LNCAP (cell line): ENCODE results near the gene PPP1R12B.

Source experiments
- CTCF ChIP-seq: fragments of 450-650 bp; IDR thresholded peaks from 2 replicates; pipeline ENCODE4 v1.5.1; 2017; ENCODE audit warnings: mild to moderate bottlenecking

PPP1R12B gene

GRCh38 chr1:202323731-202324130 is 24.8 kb upstream of the PPP1R12B start:
- TF ChIP-seq CTCF = no peak

- TF ChIP-seq CTCF = no peak
These were observed 23.9 kb upstream of the PPP1R12B start for GRCh38 chr1:202324646-202325045.

GRCh38 chr1:202329891-202330290 is 18.6 kb upstream of the PPP1R12B start:
- no peak for TF ChIP-seq CTCF

GRCh38 chr1:202333861-202334260 is 14.6 kb upstream of the PPP1R12B start:
- no peak for TF ChIP-seq CTCF

GRCh38 chr1:202343652-202344349 is 4.7 kb upstream of the PPP1R12B start:
- TF ChIP-seq CTCF = peak; percentile 80

- no peak for TF ChIP-seq CTCF
These were observed 442 bp upstream of the PPP1R12B start for GRCh38 chr1:202348005-202348508.

GRCh38 chr1:202349206-202349928 is 868 bp downstream of the PPP1R12B start:
- TF ChIP-seq CTCF = no peak
